Lower leg skin (tissue), 3 donors: ENCODE data around the gene COX10.

Experiments used
- POLR2A ChIP-seq, 2 donors: fragments of 450-650 bp; IDR thresholded peaks; one replicate each; pipeline ENCODE4 v1.6.1; 2016 to 2017; ENCODE audit warnings: antibody characterized with exemption in 2 of 2, mild to moderate bottlenecking in 1 of 2, moderate library complexity in 1 of 2
- TF ChIP-seq, protein P1 (sequence below), 3 donors: fragments of 450-650 bp; IDR thresholded peaks; one replicate each; pipeline ENCODE4 v1.5.1; 2016; ENCODE audit warnings: antibody characterized with exemption in 3 of 3, mild to moderate bottlenecking in 3 of 3, moderate library complexity in 2 of 3

DNA sequence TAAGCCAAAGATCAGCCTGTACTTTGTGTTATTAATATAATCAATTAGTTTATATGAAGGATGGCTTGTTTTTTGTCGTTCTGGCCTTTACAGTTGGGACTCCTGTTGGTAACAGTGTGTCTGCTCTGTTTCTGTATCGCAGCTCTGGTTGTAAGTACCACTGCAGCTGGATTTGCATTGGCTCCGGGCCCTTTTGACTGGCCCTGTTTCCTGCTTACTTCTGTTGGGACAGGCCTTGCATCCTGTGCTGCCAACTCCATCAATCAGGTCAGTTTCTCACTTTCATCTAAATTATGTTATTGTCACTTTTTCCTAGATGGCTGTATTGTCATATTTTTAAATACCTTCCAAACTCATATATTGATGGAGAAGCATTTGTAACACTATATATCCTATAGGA is 32.7 kb downstream of the COX10 start:
- TF ChIP-seq, protein P1, sequence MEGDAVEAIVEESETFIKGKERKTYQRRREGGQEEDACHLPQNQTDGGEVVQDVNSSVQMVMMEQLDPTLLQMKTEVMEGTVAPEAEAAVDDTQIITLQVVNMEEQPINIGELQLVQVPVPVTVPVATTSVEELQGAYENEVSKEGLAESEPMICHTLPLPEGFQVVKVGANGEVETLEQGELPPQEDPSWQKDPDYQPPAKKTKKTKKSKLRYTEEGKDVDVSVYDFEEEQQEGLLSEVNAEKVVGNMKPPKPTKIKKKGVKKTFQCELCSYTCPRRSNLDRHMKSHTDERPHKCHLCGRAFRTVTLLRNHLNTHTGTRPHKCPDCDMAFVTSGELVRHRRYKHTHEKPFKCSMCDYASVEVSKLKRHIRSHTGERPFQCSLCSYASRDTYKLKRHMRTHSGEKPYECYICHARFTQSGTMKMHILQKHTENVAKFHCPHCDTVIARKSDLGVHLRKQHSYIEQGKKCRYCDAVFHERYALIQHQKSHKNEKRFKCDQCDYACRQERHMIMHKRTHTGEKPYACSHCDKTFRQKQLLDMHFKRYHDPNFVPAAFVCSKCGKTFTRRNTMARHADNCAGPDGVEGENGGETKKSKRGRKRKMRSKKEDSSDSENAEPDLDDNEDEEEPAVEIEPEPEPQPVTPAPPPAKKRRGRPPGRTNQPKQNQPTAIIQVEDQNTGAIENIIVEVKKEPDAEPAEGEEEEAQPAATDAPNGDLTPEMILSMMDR (IDR thresholded peaks at IDR 0.05): no peak
- no peak for TF ChIP-seq POLR2A (IDR thresholded peaks at IDR 0.05)
